Loucy (cell line): ENCODE measurements around the gene KCNH1.

Experiments
- EZH2phosphoT487 ChIP-seq: fragments of 200-600 bp; IDR thresholded peaks from 2 replicates; pipeline ENCODE4 v1.6.1; 2018; ENCODE audit warnings: antibody characterized with exemption, mild to moderate bottlenecking, moderate library complexity, borderline replicate concordance
- TF ChIP-seq, protein P1 (sequence below): fragments of 200-600 bp; sonication (generic); conservative IDR thresholded peaks from 2 replicates; pipeline ENCODE4 v1.5.1; 2014; ENCODE audit warnings: mild to moderate bottlenecking, antibody characterized with exemption, low read length

DNA sequence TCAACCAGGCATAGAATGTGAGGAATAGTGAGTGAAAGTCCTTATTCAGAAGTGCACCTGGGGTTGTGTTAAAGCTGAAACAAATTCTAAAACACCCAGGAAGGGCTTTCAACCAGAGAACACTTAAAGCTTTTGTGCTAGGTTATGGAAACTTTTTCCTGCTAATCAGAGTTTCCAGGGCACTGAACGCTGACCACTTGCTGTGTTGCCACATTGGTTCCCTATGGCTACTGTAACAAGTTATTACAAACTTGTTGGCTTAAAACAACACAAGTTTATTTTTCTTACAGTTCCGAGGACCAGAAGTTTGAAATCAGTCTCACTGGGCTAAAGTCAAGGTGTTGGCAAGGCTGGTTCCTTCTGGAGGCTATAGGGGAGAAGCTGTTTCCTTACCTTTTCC is 504.7 kb downstream of the KCNH1 start:
- TF ChIP-seq, protein P1, sequence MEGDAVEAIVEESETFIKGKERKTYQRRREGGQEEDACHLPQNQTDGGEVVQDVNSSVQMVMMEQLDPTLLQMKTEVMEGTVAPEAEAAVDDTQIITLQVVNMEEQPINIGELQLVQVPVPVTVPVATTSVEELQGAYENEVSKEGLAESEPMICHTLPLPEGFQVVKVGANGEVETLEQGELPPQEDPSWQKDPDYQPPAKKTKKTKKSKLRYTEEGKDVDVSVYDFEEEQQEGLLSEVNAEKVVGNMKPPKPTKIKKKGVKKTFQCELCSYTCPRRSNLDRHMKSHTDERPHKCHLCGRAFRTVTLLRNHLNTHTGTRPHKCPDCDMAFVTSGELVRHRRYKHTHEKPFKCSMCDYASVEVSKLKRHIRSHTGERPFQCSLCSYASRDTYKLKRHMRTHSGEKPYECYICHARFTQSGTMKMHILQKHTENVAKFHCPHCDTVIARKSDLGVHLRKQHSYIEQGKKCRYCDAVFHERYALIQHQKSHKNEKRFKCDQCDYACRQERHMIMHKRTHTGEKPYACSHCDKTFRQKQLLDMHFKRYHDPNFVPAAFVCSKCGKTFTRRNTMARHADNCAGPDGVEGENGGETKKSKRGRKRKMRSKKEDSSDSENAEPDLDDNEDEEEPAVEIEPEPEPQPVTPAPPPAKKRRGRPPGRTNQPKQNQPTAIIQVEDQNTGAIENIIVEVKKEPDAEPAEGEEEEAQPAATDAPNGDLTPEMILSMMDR: no peak
- TF ChIP-seq EZH2phosphoT487: no peak
